H1 (cell line): Measurements from ENCODE around the gene MCAT. TPM values are rescaled to one million over a fixed set of nuclear protein-coding genes. Genes with fewer than 3 reads are reported as not detected.
A peak's percentile ranks its signal among the peaks of the same experiment; 100 is the strongest.

Source experiments
- CTCF ChIA-PET: fragments of 300-600 bp; sonication (Branson Sonifier 250); formaldehyde crosslinking; loops from one replicate; lab custom pipeline; 2021; ENCODE audit not compliant: partially characterized antibody; lab: Charles Lee
- POLR2A ChIA-PET: fragments of 300-600 bp; sonication (Branson Sonifier 250); formaldehyde crosslinking; loops from one replicate; lab custom pipeline; 2021; ENCODE audit warnings: inconsistent platforms; ENCODE audit not compliant: partially characterized antibody; lab: Charles Lee
- DNase-seq, 2 experiments: peaks; one replicate each; pipeline versions ENCODE4 v3.0.0 to v3.0.0-alpha.2; 2010 to 2022; ENCODE audit warnings: low spot score in 2 of 2, low read depth in 1 of 2, mixed read lengths in 1 of 2
- FAIRE-seq: peaks from 2 replicates; lab custom pipeline; 2011; peaks lifted over from hg19 to GRCh38; lab: Jason Lieb, UNC
- H2AFZ ChIP-seq: 2 replicates; pipeline ENCODE4 v1.8.1; 2012; ENCODE audit warnings: low read length, inconsistent platforms
- H2AK5ac ChIP-seq: 2 replicates; pipeline ENCODE4 v1.6.1; 2013; ENCODE audit warnings: low read depth, low read length
- H2BK120ac ChIP-seq: replicated peaks from 2 replicates; pipeline ENCODE3; 2013; ENCODE audit warnings: low read depth, low read length, inconsistent platforms
- H2BK12ac ChIP-seq: 2 replicates; pipeline ENCODE4 v1.6.1; 2013; ENCODE audit warnings: low read depth, low read length
- H2BK15ac ChIP-seq: 2 replicates; pipeline ENCODE4 v1.6.1; 2013; ENCODE audit warnings: low read length
- H2BK20ac ChIP-seq: 2 replicates; pipeline ENCODE4 v1.6.1; 2013; ENCODE audit warnings: low read length
- H2BK5ac ChIP-seq: 2 replicates; pipeline ENCODE4 v1.6.1; 2013; ENCODE audit warnings: low read depth, low read length
- H3K14ac ChIP-seq: 2 replicates; pipeline ENCODE4 v1.6.1; 2013; ENCODE audit warnings: inconsistent platforms; ENCODE audit not compliant: insufficient read length
- H3K18ac ChIP-seq: 2 replicates; pipeline ENCODE4 v1.6.1; 2013; ENCODE audit warnings: low read length; ENCODE audit errors: extremely low read depth
- H3K23ac ChIP-seq: 2 replicates; pipeline ENCODE4 v1.6.1; 2013; ENCODE audit warnings: inconsistent platforms; ENCODE audit not compliant: insufficient read length
- H3K23me2 ChIP-seq: 2 replicates; pipeline ENCODE4 v1.6.1; 2013; ENCODE audit warnings: low read depth, low read length
- H3K27ac ChIP-seq: 2 replicates; pipeline ENCODE4 v1.6.1; 2011; ENCODE audit warnings: low read depth, low read length, inconsistent platforms
- H3K27me3 ChIP-seq, 4 experiments: replicated peaks in 1 of 4; 1 replicate in 1 of 4; 2 replicates in 3 of 4; pipeline versions ENCODE4 v1.6.1 to v1.8.1; 2011 to 2013; ENCODE audit warnings: low read length in 3 of 4, mild to moderate bottlenecking in 3 of 4, inconsistent platforms in 2 of 4, mixed read lengths in 2 of 4, moderate library complexity in 1 of 4; ENCODE audit not compliant: control insufficient read depth in 3 of 4, insufficient read depth in 3 of 4; ENCODE audit errors: extremely low read depth in 1 of 4
- H3K36me3 ChIP-seq, 4 experiments: 2 replicates each; pipeline versions ENCODE4 v1.6.1 to v1.8.1; 2011 to 2013; ENCODE audit warnings: mild to moderate bottlenecking in 4 of 4, low read length in 3 of 4, moderate library complexity in 2 of 4, control low read depth in 1 of 4, inconsistent platforms in 1 of 4; ENCODE audit not compliant: insufficient read depth in 4 of 4, control insufficient read depth in 2 of 4
- H3K4ac ChIP-seq: replicated peaks from 2 replicates; pipeline ENCODE3; 2013; ENCODE audit warnings: low read length, low read depth, mixed read lengths, inconsistent platforms; ENCODE audit not compliant: insufficient read length
- H3K4me1 ChIP-seq, 4 experiments: replicated peaks in 1 of 4; 1 replicate in 1 of 4; 2 replicates in 3 of 4; pipeline versions ENCODE4 v1.6.1 to v1.8.1; 2011 to 2013; ENCODE audit warnings: low read length in 3 of 4, inconsistent platforms in 2 of 4, mixed read lengths in 1 of 4; ENCODE audit not compliant: insufficient read depth in 4 of 4, control insufficient read depth in 3 of 4
- H3K4me2 ChIP-seq, 2 experiments: 2 replicates each; pipeline versions ENCODE4 v1.6.1 to v1.8.1; 2011 to 2013; ENCODE audit warnings: low read depth in 2 of 2, low read length in 2 of 2, control low read depth in 1 of 2, inconsistent platforms in 1 of 2, mild to moderate bottlenecking in 1 of 2; ENCODE audit not compliant: insufficient read depth in 1 of 2
- H3K4me3 ChIP-seq, 4 experiments: fragments of 200-600, 300-600 bp in 1 of 4; sonication (generic), shearing (Covaris generic), sonication (Bioruptor Twin) in 1 of 4; 2 replicates each; pipeline versions ENCODE4 v1.5.1 to v1.8.1; 2011 to 2016; ENCODE audit warnings: low read length in 4 of 4, low read depth in 3 of 4, control low read depth in 2 of 4, inconsistent platforms in 2 of 4, mild to moderate bottlenecking in 2 of 4, mixed read lengths in 1 of 4, moderate library complexity in 1 of 4; ENCODE audit not compliant: insufficient read depth in 2 of 4; ENCODE audit errors: extremely low read depth in 1 of 4
- H3K56ac ChIP-seq: replicated peaks from 2 replicates; pipeline ENCODE3; 2013; ENCODE audit warnings: low read depth, mild to moderate bottlenecking, mixed read lengths, low read length, inconsistent platforms; ENCODE audit not compliant: insufficient read length
- H3K79me1 ChIP-seq: 2 replicates; pipeline ENCODE4 v1.6.1; 2013; ENCODE audit warnings: low read depth, low read length, control low read depth
- H3K79me2 ChIP-seq, 2 experiments: 2 replicates each; pipeline versions ENCODE4 v1.6.1 to v1.8.1; 2012 to 2013; ENCODE audit warnings: low read length in 2 of 2, mild to moderate bottlenecking in 2 of 2, inconsistent platforms in 1 of 2; ENCODE audit not compliant: insufficient read depth in 2 of 2, control insufficient read depth in 1 of 2
- H3K9ac ChIP-seq, 4 experiments: replicated peaks in 1 of 4; 1 replicate in 1 of 4; 2 replicates in 3 of 4; pipeline versions ENCODE4 v1.6.1 to v1.8.1; 2011 to 2013; ENCODE audit warnings: low read depth in 3 of 4, low read length in 3 of 4, control low read depth in 2 of 4, mild to moderate bottlenecking in 2 of 4, moderate library complexity in 2 of 4, inconsistent platforms in 1 of 4; ENCODE audit errors: extremely low read depth in 1 of 4
- H3K9me3 ChIP-seq, 2 experiments: 2 replicates each; pipeline versions ENCODE4 v1.6.1 to v1.8.1; 2012 to 2013; ENCODE audit warnings: mild to moderate bottlenecking in 2 of 2, moderate library complexity in 2 of 2, control low read depth in 1 of 2, inconsistent platforms in 1 of 2, low read depth in 1 of 2, low read length in 1 of 2, mixed read lengths in 1 of 2; ENCODE audit not compliant: insufficient read depth in 2 of 2
- H4K20me1 ChIP-seq, 2 experiments: replicated peaks in 1 of 2; 2 replicates each; pipeline versions ENCODE3 to v1.8.1; 2011 to 2013; ENCODE audit warnings: inconsistent platforms in 2 of 2, low read length in 2 of 2, mild to moderate bottlenecking in 1 of 2; ENCODE audit not compliant: insufficient read depth in 2 of 2, control insufficient read depth in 1 of 2
- H4K5ac ChIP-seq: 2 replicates; pipeline ENCODE4 v1.6.1; 2013; ENCODE audit warnings: low read length, low read depth, mixed read lengths, inconsistent platforms; ENCODE audit not compliant: insufficient read length
- H4K8ac ChIP-seq: 2 replicates; pipeline ENCODE4 v1.8.0; 2013; ENCODE audit warnings: mild to moderate bottlenecking, moderate library complexity, low read length, inconsistent platforms; ENCODE audit not compliant: insufficient read depth; ENCODE audit errors: extremely low read depth
- H4K91ac ChIP-seq: replicated peaks from 2 replicates; pipeline ENCODE3; 2013; ENCODE audit warnings: low read length, mixed read lengths, inconsistent platforms; ENCODE audit not compliant: insufficient read length
- ASH2L ChIP-seq: fragments of 200-600, 300-600 bp; sonication (generic); IDR thresholded peaks from one replicate; pipeline ENCODE4 v1.7.1; 2017; ENCODE audit warnings: low read length
- CHD1 ChIP-seq: IDR thresholded peaks from 2 replicates; pipeline ENCODE4 v1.6.1; 2012; ENCODE audit warnings: low read depth, low read length, improper control_type of control experiment
- CHD2 ChIP-seq: IDR thresholded peaks from 2 replicates; pipeline ENCODE4 v1.6.1; 2012; ENCODE audit warnings: low read length, improper control_type of control experiment
- CREB1 ChIP-seq: IDR thresholded peaks from 2 replicates; pipeline ENCODE4 v1.6.1; 2012; ENCODE audit warnings: inconsistent platforms
- EZH2 ChIP-seq: fragments of 200-600 bp; sonication (generic); IDR thresholded peaks from 2 replicates; pipeline ENCODE4 v1.7.1; 2012; ENCODE audit warnings: low read depth, mild to moderate bottlenecking, moderate library complexity, low read length, inconsistent platforms; ENCODE audit not compliant: severe bottlenecking
- GABPA ChIP-seq: IDR thresholded peaks from 2 replicates; pipeline ENCODE4 v1.6.1; 2011; ENCODE audit warnings: mild to moderate bottlenecking, low read length, moderate library complexity, borderline replicate concordance; ENCODE audit not compliant: insufficient read depth
- KDM4A ChIP-seq: IDR thresholded peaks from one replicate; pipeline ENCODE4 v1.7.1; 2012; ENCODE audit warnings: low read depth, mild to moderate bottlenecking, moderate library complexity, low read length, inconsistent platforms; ENCODE audit not compliant: severe bottlenecking
- MAFK ChIP-seq: IDR thresholded peaks from 2 replicates; pipeline ENCODE4 v1.6.1; 2012; ENCODE audit warnings: low read depth, mild to moderate bottlenecking, improper control_type of control experiment, low read length
- NANOG ChIP-seq: IDR thresholded peaks from 2 replicates; pipeline ENCODE4 v1.6.1; 2011; ENCODE audit warnings: low read length, low read depth, mild to moderate bottlenecking, inconsistent platforms; ENCODE audit not compliant: insufficient read depth, poor library complexity, severe bottlenecking
- POLR2A ChIP-seq, 2 experiments: IDR thresholded peaks; 1 replicate in 1 of 2; 2 replicates in 1 of 2; pipeline ENCODE4 v1.6.1; 2011; ENCODE audit warnings: low read depth in 2 of 2, low read length in 2 of 2, mild to moderate bottlenecking in 2 of 2; ENCODE audit errors: control extremely low read depth in 1 of 2
- RBBP5 ChIP-seq: IDR thresholded peaks from 2 replicates; pipeline ENCODE4 v1.7.1; 2012; ENCODE audit warnings: low read depth, mild to moderate bottlenecking, inconsistent platforms, low read length, moderate library complexity, borderline replicate concordance
- RFX5 ChIP-seq: IDR thresholded peaks from 2 replicates; pipeline ENCODE4 v1.6.1; 2011; ENCODE audit warnings: low read depth, low read length, improper control_type of control experiment, borderline replicate concordance
- YY1 ChIP-seq: IDR thresholded peaks from 2 replicates; pipeline ENCODE4 v1.6.1; 2011; ENCODE audit warnings: low read depth, mild to moderate bottlenecking, low read length
- WGBS, 2 experiments: shearing (Covaris generic) in 1 of 2; methylation state at CpG; one replicate each; pipeline versions ENCODE4 v1.1.6 to v1.1.7; 2013 to 2015; ENCODE audit warnings: low lambda C conversion rate in 2 of 2, mixed read lengths in 2 of 2, inconsistent platforms in 1 of 2, low coverage in 1 of 2, missing lambda C conversion rate in 1 of 2; ENCODE audit not compliant: insufficient replicate concordance in 2 of 2, insufficient coverage in 1 of 2, insufficient read length in 1 of 2; ENCODE audit errors: extremely low coverage in 1 of 2, missing lambda C conversion rate in 1 of 2; 5-methylcytosine and 5-hydroxymethylcytosine counted together
- polyA plus RNA-seq, 7 experiments: library from polyadenylated mRNA; depleted of rRNA in 3 of 7; stranded (reverse) in 5 of 7; unstranded in 2 of 7; fragments of >200 nt in 5 of 7; fragments of 200-250 nt in 2 of 7; gene quantifications; 1 replicate in 5 of 7; 2 replicates in 1 of 7; 4 replicates in 1 of 7; pipeline versions ENCODE4 v1.2.1 to v1.2.3, GENCODE V29; 2011 to 2013; ENCODE audit warnings: missing spikeins in 2 of 7, mixed read lengths in 2 of 7
- total RNA-seq: library from RNA; stranded (reverse); fragmentation: NEBNext Ultra II Directional; extraction: Animal tissue kit (Norgen Biotek cat#: 25700); gene quantifications from 2 replicates; pipeline ENCODE4 v1.2.1, GENCODE V29; 2021

The MCAT gene
- total and polyA plus RNA-seq, 2 of the 8 experiments (the other 6 are each of a cell fraction or from before 2014, with no cell fraction given), result 15.8 to 17.4 TPM

DNA sequence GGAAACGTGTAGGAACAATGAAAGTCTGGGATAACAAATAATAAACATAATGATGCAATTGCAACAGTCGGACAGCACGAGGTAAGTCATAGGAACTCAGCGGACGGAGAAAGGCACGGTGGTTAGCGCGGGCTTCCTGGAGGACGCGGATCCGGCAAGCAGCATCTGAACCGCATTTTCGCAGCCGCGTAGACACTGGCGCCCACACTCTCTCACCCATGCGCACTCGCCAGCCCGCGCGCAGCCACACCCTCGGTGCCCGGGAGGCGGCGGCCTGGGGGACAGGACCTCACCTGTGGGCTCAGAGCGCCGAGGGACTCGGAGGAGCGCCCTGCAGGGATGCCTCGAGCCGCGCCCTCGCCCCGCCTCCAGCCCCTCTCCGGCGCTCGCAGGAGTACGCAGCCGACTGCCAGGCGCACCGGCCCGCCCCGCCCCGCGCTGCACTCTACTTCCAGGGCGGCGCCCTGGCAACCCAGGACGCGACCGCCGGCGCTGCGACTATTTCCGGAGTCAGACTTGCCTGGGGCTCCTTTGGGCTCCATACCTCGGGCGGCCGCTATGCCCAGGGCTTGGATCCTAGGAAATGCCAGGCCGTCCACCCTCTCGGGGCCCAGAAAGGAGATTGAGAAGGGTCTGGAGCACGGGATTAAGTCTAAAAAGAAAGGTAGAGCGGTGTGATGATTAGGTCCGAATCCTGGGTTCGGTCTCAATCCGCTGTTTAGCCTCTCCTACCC, 54.0 kb downstream of the MCAT start, which contains the start of gene TTLL1:
Gene TTLL1 (minus strand): TSS at position 408 of the 734 bp plus-strand sequence. CDS start 13,805 bp downstream, outside the sequence.
- H3K4me1 ChIP-seq, result no peaks in the 10 kb centered on the region
- ChIA-PET CTCF (no interaction called here), POLR2A (no interaction called here)
- H3K79me2 ChIP-seq, result no peaks in the 10 kb centered on the region
- 0 out of 2 replicates have a peak within 1 kb of the TSS, but pooled peaks have one; percentile 0 for H2BK15ac ChIP-seq
- H3K14ac ChIP-seq, result no peak within 1 kb of the TSS
- peak within 1 kb of the TSS; percentile 84; the same call in 1 of the 2 replicates for H2BK5ac ChIP-seq
- H4K91ac ChIP-seq, result peak within 1 kb of the TSS; percentile 77
- no peaks in the 10 kb centered on the region for H3K27me3 ChIP-seq
- H4K20me1 ChIP-seq, result no peaks in the 10 kb centered on the region
- H2AFZ ChIP-seq, result peak within 1 kb of the TSS; percentile 89
- H2BK12ac ChIP-seq, result 0 out of 2 replicates have a peak within 1 kb of the TSS, but pooled peaks have one; percentile 35
- no peak for FAIRE-seq
- peak; percentile 75 to 95 for DNase-seq
- H2AK5ac ChIP-seq, result no peak within 1 kb of the TSS
- no peaks in the 10 kb centered on the region; a peak in 1 of 8 replicates for H3K36me3 ChIP-seq
- H2BK120ac ChIP-seq, result no peak within 1 kb of the TSS
- H3K79me1 ChIP-seq, result no peaks in the 10 kb centered on the region
- WGBS, 2 experiments, result 8% methylated on average over 45 of the region's 64 CpGs; no CpG with 5 or more reads in 1 of the 2 experiments
- H3K9me3 ChIP-seq, result no peaks in the 10 kb centered on the region
- peak within 1 kb of the TSS; percentile 78 to 92 for H3K4me2 ChIP-seq
- H3K4ac ChIP-seq, result peak within 1 kb of the TSS; percentile 55
- peak within 1 kb of the TSS; percentile 36 to 86 (median 70) for H3K9ac ChIP-seq
- H3K27ac ChIP-seq, result no peak within 1 kb of the TSS; the same call in 1 of the 2 replicates
- no peak within 1 kb of the TSS for H2BK20ac ChIP-seq
- no peak within 1 kb of the TSS for H3K23ac ChIP-seq
- no peak within 1 kb of the TSS for H3K56ac ChIP-seq
- H4K5ac ChIP-seq, result peak within 1 kb of the TSS; percentile 55
- peak within 1 kb of the TSS; percentile 59 to 82 (median 65) for H3K4me3 ChIP-seq
- no peak within 1 kb of the TSS for H4K8ac ChIP-seq
- peaks cover 5% of the 10 kb centered on the region for H3K23me2 ChIP-seq
- H3K18ac ChIP-seq, result peak within 1 kb of the TSS; percentile 80
- peak; percentile 64 for TF ChIP-seq ASH2L
- peak; percentile 22; the same call in 1 of the 2 replicates for TF ChIP-seq YY1
- no peak for TF ChIP-seq MAFK
- peak; percentile 93 for TF ChIP-seq KDM4A
- TF ChIP-seq EZH2, result no peak
- no peak for TF ChIP-seq RFX5
- peak; percentile 60; the same call in 1 of the 2 replicates for TF ChIP-seq CHD2
- TF ChIP-seq NANOG, result peak; percentile 23
- no peak for TF ChIP-seq CHD1
- peak in 1 of 2 experiments; percentile 62; a peak in 2 of 3 replicates for TF ChIP-seq POLR2A (IDR thresholded peaks at IDR 0.05; ENCODE audit: control extremely low read depth in 1 of 2, low read depth in 2 of 2, low read length in 2 of 2)
- TF ChIP-seq CREB1, result peak; percentile 63
- peak; percentile 92 for TF ChIP-seq GABPA
- peak; percentile 73; the same call in 1 of the 2 replicates for TF ChIP-seq RBBP5
